HFFc6 (cell line): ENCODE results near the gene KIRREL3. TPM values are rescaled to one million over a fixed set of nuclear protein-coding genes. Genes with fewer than 3 reads are reported as not detected.
A peak's percentile ranks its signal among the peaks of the same experiment; 100 is the strongest.
"Not testable (repeated sequence)": the region's sequence is repeated elsewhere in the genome, so short reads cannot be mapped to it uniquely, and the experiment has no call there.

Experiments used
- DNase-seq: peaks from one replicate; pipeline ENCODE4 v3.0.0-alpha.2; 2018
- H3K27ac Mint-ChIP-seq: 2 replicates; pipeline ENCODE4 v1.8.0; 2020; ENCODE audit warnings: mild to moderate bottlenecking, mixed read lengths
- H3K27me3 Mint-ChIP-seq: 2 replicates; pipeline ENCODE4 v1.8.0; 2021; ENCODE audit warnings: mild to moderate bottlenecking, moderate library complexity, mixed read lengths; ENCODE audit not compliant: insufficient read depth
- H3K36me3 Mint-ChIP-seq: 2 replicates; pipeline ENCODE4 v1.8.0; 2021; ENCODE audit warnings: low read depth, mixed read lengths
- H3K4me1 Mint-ChIP-seq: 2 replicates; pipeline ENCODE4 v1.8.0; 2020; ENCODE audit warnings: low read depth, mixed read lengths
- H3K4me3 Mint-ChIP-seq: 2 replicates; pipeline ENCODE4 v1.8.0; 2020; ENCODE audit warnings: mild to moderate bottlenecking, moderate library complexity, mixed read lengths
- H3K9me3 Mint-ChIP-seq: 2 replicates; pipeline ENCODE4 v1.8.0; 2020; ENCODE audit warnings: mild to moderate bottlenecking, mixed read lengths
- total RNA-seq, 6 experiments: library from RNA; stranded (reverse); fragmentation: NEBNext Ultra II Directional; extraction: Animal tissue kit (Norgen Biotek cat#: 25700); gene quantifications; 2 replicates in 1 of 6; 3 replicates in 5 of 6; pipeline ENCODE4 v1.2.3, GENCODE V29; 2021
- TF ChIP-seq, protein P1 (sequence below): fragments of 200-600 bp; sonication (generic); IDR thresholded peaks from 2 replicates; pipeline ENCODE4 v1.5.0; 2021; ENCODE audit warnings: antibody characterized with exemption, mild to moderate bottlenecking

Gene KIRREL3
- total RNA-seq, 6 experiments from 2014 or later = 22.2 to 38.2 (median 33.2) TPM

DNA sequence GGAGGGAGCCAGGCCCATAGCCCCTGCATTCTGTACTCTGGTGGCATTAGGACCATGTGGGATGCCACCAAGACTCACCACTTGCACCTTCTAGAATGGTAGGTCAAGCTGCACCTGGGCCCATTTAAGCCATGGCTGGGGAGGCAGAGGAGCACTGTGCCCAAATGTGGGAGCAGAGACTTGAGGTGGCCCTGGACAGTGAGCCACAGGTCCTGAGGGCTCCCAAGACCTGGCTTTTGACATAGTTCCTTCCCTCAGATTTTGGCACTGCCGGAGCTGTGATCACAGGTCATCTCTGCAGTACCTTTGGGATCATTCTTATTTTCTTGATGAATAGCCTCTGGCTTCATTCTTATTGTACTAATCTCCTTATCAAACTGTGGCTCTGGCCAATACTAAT lies 601.8 kb downstream of the KIRREL3 start:
- Mint-ChIP-seq H3K27me3 (no peaks in the 10 kb centered on the region), H3K27ac (no peak overlapping the region), H3K4me1 (peaks cover 46% of the 10 kb centered on the region), H3K9me3 (no peaks in the 10 kb centered on the region), H3K4me3 (no peak overlapping the region), H3K36me3 (0 out of 2 replicates have a peak, but pooled peaks cover 10% of the 10 kb centered on the region)
- DNase-seq = no peak
- TF ChIP-seq, protein P1, sequence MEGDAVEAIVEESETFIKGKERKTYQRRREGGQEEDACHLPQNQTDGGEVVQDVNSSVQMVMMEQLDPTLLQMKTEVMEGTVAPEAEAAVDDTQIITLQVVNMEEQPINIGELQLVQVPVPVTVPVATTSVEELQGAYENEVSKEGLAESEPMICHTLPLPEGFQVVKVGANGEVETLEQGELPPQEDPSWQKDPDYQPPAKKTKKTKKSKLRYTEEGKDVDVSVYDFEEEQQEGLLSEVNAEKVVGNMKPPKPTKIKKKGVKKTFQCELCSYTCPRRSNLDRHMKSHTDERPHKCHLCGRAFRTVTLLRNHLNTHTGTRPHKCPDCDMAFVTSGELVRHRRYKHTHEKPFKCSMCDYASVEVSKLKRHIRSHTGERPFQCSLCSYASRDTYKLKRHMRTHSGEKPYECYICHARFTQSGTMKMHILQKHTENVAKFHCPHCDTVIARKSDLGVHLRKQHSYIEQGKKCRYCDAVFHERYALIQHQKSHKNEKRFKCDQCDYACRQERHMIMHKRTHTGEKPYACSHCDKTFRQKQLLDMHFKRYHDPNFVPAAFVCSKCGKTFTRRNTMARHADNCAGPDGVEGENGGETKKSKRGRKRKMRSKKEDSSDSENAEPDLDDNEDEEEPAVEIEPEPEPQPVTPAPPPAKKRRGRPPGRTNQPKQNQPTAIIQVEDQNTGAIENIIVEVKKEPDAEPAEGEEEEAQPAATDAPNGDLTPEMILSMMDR = no peak

DNA sequence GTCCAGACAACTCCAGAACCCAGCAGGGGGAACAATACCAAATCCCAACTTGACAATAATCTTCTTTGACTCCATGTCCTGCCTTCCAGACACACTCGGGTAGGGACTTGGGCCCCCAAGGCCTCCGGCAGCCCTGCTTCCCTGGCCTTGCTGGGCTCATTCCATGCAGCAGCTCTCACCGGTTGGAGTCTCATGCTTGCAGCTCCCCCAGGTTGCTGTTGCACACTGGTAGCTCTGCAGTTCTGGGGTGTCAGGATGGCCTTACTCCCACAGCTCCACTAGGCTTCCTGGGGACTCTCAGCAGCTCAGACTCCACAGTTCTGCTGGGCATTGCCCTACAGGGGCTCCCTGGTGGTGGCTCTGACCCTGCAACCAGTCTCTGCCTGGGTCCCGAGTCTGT lies 602.3 kb downstream of the KIRREL3 start:
- Mint-ChIP-seq H3K36me3 (0 out of 2 replicates have a peak, but pooled peaks cover 10% of the 10 kb centered on the region), H3K27me3 (no peaks in the 10 kb centered on the region), H3K27ac (no peak overlapping the region), H3K4me3 (no peak overlapping the region), H3K4me1 (peaks cover 42% of the 10 kb centered on the region), H3K9me3 (no peaks in the 10 kb centered on the region)
- no peak for DNase-seq
- TF ChIP-seq, protein P1 = no peak

DNA sequence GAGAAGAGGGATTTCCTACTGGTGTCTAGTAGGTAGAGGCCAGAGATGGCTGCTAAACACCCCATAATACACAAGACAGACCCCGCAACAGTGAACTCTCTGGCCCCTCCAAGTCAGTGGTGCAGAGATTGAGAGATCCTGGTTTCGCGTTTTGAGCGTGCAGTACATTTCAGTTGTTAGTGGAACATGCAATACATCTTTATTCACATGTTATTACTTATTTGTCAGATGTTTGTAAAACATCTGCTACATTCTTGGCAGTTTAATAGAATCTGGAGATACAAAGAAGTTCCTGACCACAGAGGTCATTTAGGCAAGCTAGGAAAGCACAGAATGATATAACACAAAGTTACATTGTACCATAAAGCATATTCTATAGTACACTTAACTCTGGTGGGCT lies 603.6 kb downstream of the KIRREL3 start:
- Mint-ChIP-seq H3K36me3 (0 out of 2 replicates have a peak, but pooled peaks cover 10% of the 10 kb centered on the region), H3K9me3 (no peaks in the 10 kb centered on the region), H3K27me3 (peaks cover 5% of the 10 kb centered on the region; the same call in 1 of the 2 replicates), H3K4me1 (peaks cover 40% of the 10 kb centered on the region), H3K4me3 (no peak overlapping the region), H3K27ac (no peak overlapping the region)
- TF ChIP-seq, protein P1 = no peak
- DNase-seq = no peak

DNA sequence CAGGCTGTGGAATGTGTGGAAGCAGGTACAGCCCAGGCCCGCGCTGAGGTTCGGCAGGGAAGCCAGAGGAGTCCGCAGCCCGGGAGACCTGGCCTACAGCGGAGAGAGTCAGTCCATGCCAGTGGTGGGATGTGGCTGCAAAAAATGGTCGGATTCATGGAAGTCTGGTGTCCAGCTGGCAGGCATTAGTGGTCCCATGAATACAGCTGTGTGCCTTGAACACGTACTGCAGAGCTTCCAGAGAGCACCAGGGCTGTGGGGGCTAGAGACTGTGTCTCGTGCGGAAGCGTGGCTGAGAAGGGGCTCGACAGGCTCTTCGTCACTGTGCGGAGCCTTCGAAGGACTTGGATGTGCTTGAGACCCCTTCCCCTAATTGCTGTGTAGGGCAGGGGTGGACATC lies 604.3 kb downstream of the KIRREL3 start:
- H3K27ac Mint-ChIP-seq, H3K4me3 Mint-ChIP-seq, H3K9me3 Mint-ChIP-seq, H3K36me3 Mint-ChIP-seq, H3K27me3 Mint-ChIP-seq, DNase-seq: not testable (repeated sequence)
- H3K4me1 Mint-ChIP-seq = peaks cover 36% of the 10 kb centered on the region

DNA sequence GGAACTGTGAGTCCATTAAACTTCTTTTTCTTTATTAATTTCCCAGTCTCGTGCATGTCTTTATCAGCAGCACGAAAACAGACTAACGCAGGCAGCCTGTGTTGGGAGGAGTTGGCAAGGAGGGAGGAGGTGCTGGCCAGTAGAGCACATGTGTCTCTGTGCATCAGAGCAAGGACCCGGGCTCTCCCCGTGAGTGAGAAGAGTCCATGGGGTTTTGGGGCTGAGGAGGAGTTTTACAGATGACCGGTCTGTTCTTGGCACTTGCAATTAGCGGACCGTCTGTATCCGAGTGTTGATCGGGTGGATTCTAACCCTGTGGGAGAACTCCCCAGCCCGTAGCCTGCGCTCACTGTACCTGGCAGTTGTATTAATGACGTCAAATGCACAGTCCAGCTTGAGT lies 604.8 kb downstream of the KIRREL3 start:
- not testable (repeated sequence) for H3K4me3 Mint-ChIP-seq, H3K27me3 Mint-ChIP-seq, H3K9me3 Mint-ChIP-seq, H3K27ac Mint-ChIP-seq, DNase-seq, H3K36me3 Mint-ChIP-seq
- H3K4me1 Mint-ChIP-seq = peaks cover 41% of the 10 kb centered on the region

DNA sequence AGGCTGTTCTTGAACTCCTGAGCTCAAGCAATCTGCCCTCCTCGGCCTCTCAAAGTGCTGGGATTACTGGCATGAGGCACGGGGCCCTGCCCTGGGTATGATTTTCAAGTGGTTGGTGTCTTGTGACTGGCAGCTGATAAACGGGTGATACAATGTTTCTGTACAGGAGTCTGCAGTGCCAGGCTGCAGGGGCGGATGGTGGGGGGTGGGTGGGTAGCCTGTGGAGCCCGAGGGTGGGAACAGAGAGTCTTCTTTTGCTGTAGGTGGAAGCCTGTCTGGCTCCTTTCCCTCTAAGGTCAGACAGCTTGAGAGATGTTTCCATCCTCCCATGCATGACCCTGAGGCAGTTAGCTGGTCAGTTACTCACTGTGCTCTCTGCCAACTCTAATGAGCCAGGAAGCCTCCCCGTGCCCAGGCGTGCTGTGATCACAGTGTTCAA lies 605.9 kb downstream of the KIRREL3 start:
- H3K9me3 Mint-ChIP-seq, H3K4me3 Mint-ChIP-seq, H3K36me3 Mint-ChIP-seq, H3K27me3 Mint-ChIP-seq: not testable (repeated sequence)
- Mint-ChIP-seq H3K4me1 (peaks cover 43% of the 10 kb centered on the region), H3K27ac (peak overlapping the region; percentile 43; the same call in 1 of the 2 replicates)
- peak; percentile 32 for DNase-seq

DNA sequence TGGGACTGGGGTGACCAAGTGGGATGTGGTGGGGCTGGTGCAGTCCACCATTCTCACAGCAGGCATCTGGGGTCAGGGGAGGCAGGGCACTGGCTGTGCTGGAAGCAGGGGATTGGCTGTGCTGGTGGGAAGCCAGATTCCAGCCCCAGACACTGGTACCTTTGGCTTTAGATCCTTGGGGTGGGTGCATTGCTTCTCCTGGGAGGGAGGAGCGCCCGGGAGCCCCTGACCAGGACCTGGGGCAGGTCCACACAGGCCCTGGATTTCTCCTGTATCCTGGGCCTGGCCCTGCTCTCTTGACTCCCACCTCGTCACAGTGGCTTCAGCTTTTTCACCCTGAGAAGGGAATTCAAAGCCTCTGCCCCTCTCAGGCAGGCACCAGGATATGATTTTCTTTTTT lies 606.5 kb downstream of the KIRREL3 start:
- Mint-ChIP-seq H3K27ac (peak overlapping the region; percentile 43), H3K4me3 (no peak overlapping the region), H3K36me3 (no peaks in the 10 kb centered on the region), H3K4me1 (peaks cover 39% of the 10 kb centered on the region), H3K27me3 (peaks cover 5% of the 10 kb centered on the region; the same call in 1 of the 2 replicates), H3K9me3 (no peaks in the 10 kb centered on the region)
- TF ChIP-seq, protein P1 = no peak
- no peak for DNase-seq
